GM10248 (cell line): Measurements from ENCODE around the gene HOGA1.
"Not testable (repeated sequence)": the region's sequence is repeated elsewhere in the genome, so short reads cannot be mapped to it uniquely, and the experiment has no call there.

Experiments
- CTCF ChIA-PET: fragments of 300-600 bp; sonication (Branson Sonifier 250); formaldehyde crosslinking; extraction: SDS; loops from one replicate; lab custom pipeline; 2021; ENCODE audit warnings: antibody characterized with exemption; lab: Yijun Ruan, JAX
- POLR2A ChIA-PET: fragments of 350-650 bp; sonication (Branson Sonifier 250); formaldehyde crosslinking; extraction: SDS; loops from one replicate; lab custom pipeline; 2020; ENCODE audit warnings: antibody characterized with exemption; lab: Yijun Ruan, JAX
- DNase-seq: peaks from one replicate; pipeline ENCODE4 v3.0.0; 2012; ENCODE audit errors: extremely low spot score
- CTCF ChIP-seq: IDR thresholded peaks from 2 replicates; pipeline ENCODE4 v1.5.1; 2012; ENCODE audit warnings: mild to moderate bottlenecking, low read depth; ENCODE audit errors: extremely low read depth, missing control alignments, control extremely low read depth

Gene HOGA1

GRCh38 chr10:97553575-97554031 lies 30.6 kb upstream of the HOGA1 start:
- peak; percentile 65 for DNase-seq
- POLR2A ChIA-PET = interaction anchor here (0.5 to 1.0 kb wide), 2 partner anchors 19 to 150 kb away, joined by 3 to 5 read pairs; no protein-coding TSS in a partner anchor
- CTCF ChIA-PET = interaction anchor here (0.7 to 10.5 kb wide), 17 partner anchors 8 to 275 kb away, joined by 3 to 108 read pairs (median 4); partner anchors contain the start of genes ANKRD2 and AVPI1
- TF ChIP-seq CTCF = peak; percentile 78

- DNase-seq, POLR2A ChIA-PET: not testable (repeated sequence)
- CTCF ChIA-PET = interaction anchor here (0.7 to 10.5 kb wide), 15 partner anchors 9 to 276 kb away, joined by 3 to 108 read pairs (median 4); partner anchors contain the start of genes ANKRD2 and AVPI1
Measured at GRCh38 chr10:97554336-97554735, 29.9 kb upstream of the HOGA1 start.

GRCh38 chr10:97555541-97555940 lies 28.6 kb upstream of the HOGA1 start:
- POLR2A ChIA-PET, DNase-seq: not testable (repeated sequence)
- CTCF ChIA-PET = interaction anchor here (0.8 to 10.5 kb wide), 5 partner anchors 14 to 149 kb away, joined by 3 to 108 read pairs (median 10); partner anchors contain the start of gene ANKRD2

- POLR2A ChIA-PET = not testable (repeated sequence)
- CTCF ChIA-PET = interaction anchor here (1.5 kb wide), 1 partner anchor 11 kb away, joined by 4 read pairs; no protein-coding TSS in a partner anchor
Measured at GRCh38 chr10:97560731-97561381, 23.3 kb upstream of the HOGA1 start.

GRCh38 chr10:97561386-97562077 lies 22.7 kb upstream of the HOGA1 start:
- POLR2A ChIA-PET, DNase-seq: not testable (repeated sequence)
- CTCF ChIA-PET = interaction anchor here (1.5 kb wide), 1 partner anchor 10 kb away, joined by 4 read pairs; no protein-coding TSS in a partner anchor

More at GRCh38 chr10:97560731-97561381, 23.3 kb upstream of the HOGA1 start:
- DNase-seq = not testable (repeated sequence)

GRCh38 chr10:97562329-97562728 lies 21.9 kb upstream of the HOGA1 start:
- POLR2A ChIA-PET, DNase-seq: not testable (repeated sequence)
- CTCF ChIA-PET = interaction anchor here (1.5 kb wide), 1 partner anchor 10 kb away, joined by 4 read pairs; no protein-coding TSS in a partner anchor

GRCh38 chr10:97563337-97563736 lies 20.9 kb upstream of the HOGA1 start:
- POLR2A ChIA-PET = no interaction called here
- CTCF ChIA-PET = no interaction called here
- DNase-seq = no peak
- TF ChIP-seq CTCF = no peak

- no peak for DNase-seq
- TF ChIP-seq CTCF = no peak
- ChIA-PET POLR2A (no interaction called here), CTCF (no interaction called here)
Measured at GRCh38 chr10:97564776-97565175, 19.4 kb upstream of the HOGA1 start.
